Measurements from ENCODE around the gene GTF3C4. TPM values are rescaled to one million over a fixed set of nuclear protein-coding genes. Genes with fewer than 3 reads are reported as not detected.

GTF3C4 gene
- polyA plus RNA-seq, 1 donor from 2014 or later = 11.1 TPM

- Histone ChIP-seq H3K27ac (ENCODE audit: low read length) (no peak overlapping the region), H3F3A (ENCODE audit: insufficient read depth, low read length, poor library complexity, severe bottlenecking) (no peaks in the 10 kb centered on the region), H3K36me3 (ENCODE audit: insufficient read depth, low read length) (no peaks in the 10 kb centered on the region), H3K4me2 (ENCODE audit: low read length) (no peak overlapping the region), H3K27me3 (ENCODE audit: insufficient read depth, low read depth, low read length) (no peaks in the 10 kb centered on the region), H4K20me1 (ENCODE audit: insufficient read depth) (no peaks in the 10 kb centered on the region), H3K9ac (ENCODE audit: low read length) (no peak overlapping the region), H2AFZ (ENCODE audit: low read depth, low read length) (no peak overlapping the region), H3K9me3 (ENCODE audit: low read length) (peaks cover 18% of the 10 kb centered on the region), H3K9me2 (ENCODE audit: insufficient read depth, low read length) (no peaks in the 10 kb centered on the region), H3K4me3 (ENCODE audit: low read length) (no peak overlapping the region), H3K79me2 (replicated peaks; ENCODE audit: insufficient read depth, low read length) (no peaks in the 10 kb centered on the region)
- no peak for TF ChIP-seq TAF1 (IDR thresholded peaks at IDR 0.05; ENCODE audit: low read depth)
- TF ChIP-seq EZH2 (IDR thresholded peaks at IDR 0.05; ENCODE audit: borderline replicate concordance, insufficient read depth, low read length, poor library complexity, severe bottlenecking) = no peak
- TF ChIP-seq MXI1 (conservative IDR thresholded peaks at IDR 0.05; ENCODE audit: poor library complexity, severe bottlenecking) = no peak
- no peak for TF ChIP-seq REST (IDR thresholded peaks at IDR 0.05; ENCODE audit: borderline replicate concordance)
- TF ChIP-seq RAD21 (conservative IDR thresholded peaks at IDR 0.05) = no peak
- TF ChIP-seq CTCF (IDR thresholded peaks at IDR 0.05; ENCODE audit: poor library complexity, severe bottlenecking) = no peak
- TF ChIP-seq POLR2AphosphoS5 (IDR thresholded peaks at IDR 0.05) = no peak
Observed at GRCh38 chr9:132698989-132699388, 28.7 kb downstream of the GTF3C4 start.

- Histone ChIP-seq H3K79me2 (replicated peaks; ENCODE audit: insufficient read depth, low read length) (no peaks in the 10 kb centered on the region), H3K9me3 (ENCODE audit: low read length) (peaks cover 18% of the 10 kb centered on the region)
- TF ChIP-seq CTCF (IDR thresholded peaks at IDR 0.05; ENCODE audit: poor library complexity, severe bottlenecking) = no peak
- no peak for TF ChIP-seq MXI1 (conservative IDR thresholded peaks at IDR 0.05; ENCODE audit: poor library complexity, severe bottlenecking)
- TF ChIP-seq POLR2AphosphoS5 (IDR thresholded peaks at IDR 0.05) = no peak
Observed at GRCh38 chr9:132699956-132700355, 29.7 kb downstream of the GTF3C4 start.

More at GRCh38 chr9:132699956-132700355, 29.7 kb downstream of the GTF3C4 start:
- no peaks in the 10 kb centered on the region for H3F3A ChIP-seq (ENCODE audit: insufficient read depth, low read length, poor library complexity, severe bottlenecking)
- H3K4me2 ChIP-seq (ENCODE audit: low read length) = no peak overlapping the region
- no peak overlapping the region for H3K27ac ChIP-seq (ENCODE audit: low read length)
- no peaks in the 10 kb centered on the region for H3K36me3 ChIP-seq (ENCODE audit: insufficient read depth, low read length)
- H3K4me3 ChIP-seq (ENCODE audit: low read length) = no peak overlapping the region
- H3K9me2 ChIP-seq (ENCODE audit: insufficient read depth, low read length) = no peaks in the 10 kb centered on the region
- no peaks in the 10 kb centered on the region for H3K27me3 ChIP-seq (ENCODE audit: insufficient read depth, low read depth, low read length)
- H2AFZ ChIP-seq (ENCODE audit: low read depth, low read length) = no peak overlapping the region
- no peak overlapping the region for H3K9ac ChIP-seq (ENCODE audit: low read length)
- no peaks in the 10 kb centered on the region for H4K20me1 ChIP-seq (ENCODE audit: insufficient read depth)
